Fibroblast of the aortic adventitia (primary cell): ENCODE measurements around the gene RAB20. TPM values are rescaled to one million over a fixed set of nuclear protein-coding genes. Genes with fewer than 3 reads are reported as not detected.

Experiments
- DNase-seq: peaks from one replicate; pipeline ENCODE4 v3.0.0-alpha.2; 2010; ENCODE audit warnings: low read depth
- H3K4me3 ChIP-seq: 2 replicates; pipeline ENCODE4 v1.5.1; 2011; ENCODE audit warnings: low read depth, mild to moderate bottlenecking, control low read depth, low read length, moderate library complexity
- CTCF ChIP-seq: IDR thresholded peaks from 2 replicates; pipeline ENCODE4 v1.5.1; 2011; ENCODE audit warnings: mild to moderate bottlenecking, low read length, control low read depth, inconsistent platforms; ENCODE audit not compliant: insufficient read depth
- total RNA-seq: library from RNA; depleted of rRNA; stranded (reverse); fragments of >200 nt; gene quantifications from 2 replicates; pipeline ENCODE4 v1.2.3, GENCODE V29; 2012; ENCODE audit warnings: low replicate concordance

The RAB20 gene
- total RNA-seq, 1 donor = 1.6 TPM

GRCh38 chr13:110531100-110531499 is 30.4 kb downstream of the RAB20 start:
- TF ChIP-seq CTCF = no peak
- DNase-seq = no peak
- H3K4me3 ChIP-seq = no peak overlapping the region

GRCh38 chr13:110529522-110530311 is 31.8 kb downstream of the RAB20 start:
- TF ChIP-seq CTCF = no peak
- DNase-seq = no peak
- no peak overlapping the region for H3K4me3 ChIP-seq

GRCh38 chr13:110528911-110529310 is 32.6 kb downstream of the RAB20 start:
- no peak for TF ChIP-seq CTCF

GRCh38 chr13:110528371-110528770 is 33.2 kb downstream of the RAB20 start:
- H3K4me3 ChIP-seq = no peak overlapping the region
- peak; percentile 35 for DNase-seq
- no peak for TF ChIP-seq CTCF

More at GRCh38 chr13:110528911-110529310, 32.6 kb downstream of the RAB20 start:
- no peak for DNase-seq
- H3K4me3 ChIP-seq = no peak overlapping the region

- DNase-seq = no peak
- no peak for TF ChIP-seq CTCF
Observed at GRCh38 chr13:110525328-110526319, 35.9 kb downstream of the RAB20 start.

GRCh38 chr13:110524541-110525257 is 36.8 kb downstream of the RAB20 start:
- no peak overlapping the region for H3K4me3 ChIP-seq
- TF ChIP-seq CTCF = no peak
- DNase-seq = no peak

More at GRCh38 chr13:110525328-110526319, 35.9 kb downstream of the RAB20 start:
- H3K4me3 ChIP-seq = no peak overlapping the region
